Stimulated activated naive CD4-positive, alpha-beta T cell (primary cell): ENCODE data around the gene RFT1.
"Not testable (repeated sequence)": the region's sequence is repeated elsewhere in the genome, so short reads cannot be mapped to it uniquely, and the experiment has no call there.

Source experiments
- DNase-seq, 6 experiments: peaks; one replicate each; lab custom pipeline; 2025; lab: John Stamatoyannopoulos, UW

Gene RFT1

DNA sequence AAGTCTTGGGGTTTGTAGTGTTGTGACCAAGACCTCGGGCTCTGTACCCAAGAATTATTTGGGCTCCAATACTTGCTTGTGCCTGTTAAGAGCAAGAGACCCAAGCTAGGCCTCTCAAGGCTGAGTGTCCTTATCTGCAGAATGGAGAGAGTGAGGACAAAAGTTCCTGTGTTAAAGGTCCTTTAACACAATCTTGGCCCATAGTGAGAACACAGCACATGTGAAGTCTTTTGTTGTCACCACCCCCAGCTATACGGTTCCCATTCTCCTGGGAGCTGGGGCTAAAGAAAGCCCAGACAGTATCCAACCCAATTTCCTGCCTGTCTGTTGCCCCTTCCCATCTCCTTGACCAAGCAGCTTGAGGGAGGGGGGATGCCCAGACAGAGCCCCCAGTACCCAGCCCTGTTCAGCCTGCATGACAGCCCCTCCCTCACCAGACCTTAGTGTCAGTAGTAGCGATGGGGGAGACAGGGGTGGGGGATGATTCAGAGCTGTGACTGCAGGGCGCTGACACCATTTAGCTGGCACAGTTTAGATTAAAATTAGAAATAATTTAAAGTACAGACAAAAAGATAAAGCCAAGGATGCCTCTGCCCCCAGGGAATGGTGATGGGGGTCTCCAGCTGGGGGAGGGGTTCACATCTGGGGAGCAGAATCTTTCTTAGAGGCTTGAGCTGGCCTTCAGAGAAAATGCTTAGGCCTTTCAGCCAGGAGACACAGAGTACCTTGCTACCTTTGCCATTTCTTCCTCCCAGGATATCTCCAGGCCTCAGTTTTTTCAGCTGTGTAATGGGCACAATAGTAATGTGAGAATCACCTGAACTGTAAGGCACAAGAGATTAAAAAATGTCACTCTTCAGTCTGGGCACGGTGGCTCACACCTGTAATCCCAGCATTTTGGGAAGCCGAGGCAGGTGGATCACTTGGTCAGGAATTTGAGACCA is 33.5 kb upstream of the RFT1 start:
- DNase-seq = no peak

DNA sequence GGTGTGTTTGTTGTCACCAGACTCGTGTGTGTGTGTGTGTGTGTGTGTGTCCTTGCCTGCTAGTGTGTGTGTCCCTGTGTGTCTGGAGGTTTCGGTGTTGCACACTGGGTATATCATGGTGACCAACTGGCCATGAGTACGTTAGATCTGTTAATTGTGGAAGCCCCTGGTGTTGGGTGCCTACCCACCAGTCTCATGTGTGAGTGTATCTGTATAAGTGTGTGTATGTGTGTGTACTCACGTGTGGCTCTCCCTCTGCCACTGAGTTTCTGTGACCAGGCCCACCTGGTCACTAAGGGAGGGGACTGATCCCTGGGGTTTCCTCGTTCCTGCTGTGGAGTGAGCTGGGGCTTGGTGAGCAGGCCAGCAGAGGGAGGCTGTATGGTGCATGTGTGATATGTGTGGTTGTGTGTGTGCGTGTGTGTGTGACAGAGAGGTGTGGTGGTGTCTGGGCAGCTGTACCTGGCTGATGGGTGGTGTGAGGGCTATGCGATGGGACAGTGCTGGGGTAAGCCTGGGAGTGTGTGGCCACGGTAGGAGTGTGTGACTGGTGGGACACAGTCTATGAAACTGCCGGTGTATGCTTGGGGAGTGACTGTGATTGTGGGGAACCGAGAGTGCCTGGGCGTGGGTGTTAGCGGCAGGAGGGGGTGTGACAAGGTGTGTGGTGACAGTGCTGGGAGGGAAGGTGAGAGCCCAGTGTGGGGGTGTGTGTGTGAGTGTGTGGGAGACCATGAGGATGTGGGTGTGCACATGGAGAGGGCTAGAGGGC is 32.6 kb upstream of the RFT1 start:
- DNase-seq = peak in 4 of 6 experiments; percentile 10 to 32 (median 22)

DNA sequence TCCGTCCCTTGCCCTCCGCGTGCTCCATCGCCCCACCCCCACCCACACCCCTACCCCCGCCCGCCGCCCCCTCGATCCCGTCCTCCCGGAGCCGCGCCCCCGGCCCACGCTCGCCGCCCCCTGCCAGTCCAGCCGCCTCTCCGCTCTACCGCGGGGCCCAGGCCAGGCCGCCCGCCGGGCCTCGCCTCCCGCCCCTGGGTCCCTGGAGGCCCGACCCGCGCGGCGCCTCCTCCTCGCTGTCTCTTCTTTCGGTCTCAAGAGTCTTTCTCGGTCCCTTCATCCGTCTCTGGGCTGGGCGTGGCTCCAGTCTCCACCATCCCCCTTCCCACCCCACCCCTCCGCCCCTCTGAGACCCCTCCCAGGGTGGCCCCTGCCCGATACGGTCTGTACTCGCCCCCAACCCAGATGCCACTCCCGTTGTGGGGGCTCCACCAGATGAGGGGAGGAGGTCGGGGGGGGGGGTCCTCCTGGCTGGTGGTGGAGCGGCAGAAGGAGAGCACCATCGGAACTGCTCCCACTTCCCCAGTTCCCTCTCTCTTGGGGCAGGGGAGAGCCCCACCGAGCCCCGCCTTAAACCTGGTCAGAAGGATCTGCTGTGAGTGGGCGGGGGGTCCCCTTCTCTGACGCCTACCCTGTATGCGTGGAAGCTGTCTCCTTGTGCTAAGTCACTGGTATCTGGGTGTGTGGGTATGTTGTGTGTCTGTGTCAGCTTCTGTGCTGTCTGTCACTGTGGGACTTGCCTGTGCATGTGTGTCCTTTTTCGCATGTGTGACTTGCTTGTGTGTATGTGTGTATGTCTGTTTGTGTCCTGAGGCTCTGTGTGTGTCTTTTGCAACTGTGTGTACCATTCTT is 31.8 kb upstream of the RFT1 start:
- DNase-seq = peak; percentile 9 to 54 (median 26)

DNA sequence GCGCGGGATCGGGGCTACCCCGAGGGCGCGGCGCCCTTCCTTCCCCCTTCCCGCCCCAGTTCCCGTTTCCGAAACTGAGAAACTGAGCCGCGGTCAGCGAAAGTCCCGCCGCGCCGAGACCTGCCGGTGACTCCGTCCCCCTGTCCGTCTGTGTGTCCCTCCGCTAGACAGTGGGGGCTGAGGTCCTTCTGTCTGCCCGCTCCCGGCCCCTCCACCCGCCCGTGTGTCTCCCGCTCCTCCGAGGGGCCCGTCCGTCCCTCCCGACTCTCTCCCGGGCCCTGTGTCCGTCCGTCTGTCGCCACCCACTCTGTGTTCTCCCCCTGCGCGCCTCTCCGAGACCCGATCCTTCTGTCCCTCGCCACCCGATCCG is 31.2 kb upstream of the RFT1 start:
- no peak for DNase-seq

DNA sequence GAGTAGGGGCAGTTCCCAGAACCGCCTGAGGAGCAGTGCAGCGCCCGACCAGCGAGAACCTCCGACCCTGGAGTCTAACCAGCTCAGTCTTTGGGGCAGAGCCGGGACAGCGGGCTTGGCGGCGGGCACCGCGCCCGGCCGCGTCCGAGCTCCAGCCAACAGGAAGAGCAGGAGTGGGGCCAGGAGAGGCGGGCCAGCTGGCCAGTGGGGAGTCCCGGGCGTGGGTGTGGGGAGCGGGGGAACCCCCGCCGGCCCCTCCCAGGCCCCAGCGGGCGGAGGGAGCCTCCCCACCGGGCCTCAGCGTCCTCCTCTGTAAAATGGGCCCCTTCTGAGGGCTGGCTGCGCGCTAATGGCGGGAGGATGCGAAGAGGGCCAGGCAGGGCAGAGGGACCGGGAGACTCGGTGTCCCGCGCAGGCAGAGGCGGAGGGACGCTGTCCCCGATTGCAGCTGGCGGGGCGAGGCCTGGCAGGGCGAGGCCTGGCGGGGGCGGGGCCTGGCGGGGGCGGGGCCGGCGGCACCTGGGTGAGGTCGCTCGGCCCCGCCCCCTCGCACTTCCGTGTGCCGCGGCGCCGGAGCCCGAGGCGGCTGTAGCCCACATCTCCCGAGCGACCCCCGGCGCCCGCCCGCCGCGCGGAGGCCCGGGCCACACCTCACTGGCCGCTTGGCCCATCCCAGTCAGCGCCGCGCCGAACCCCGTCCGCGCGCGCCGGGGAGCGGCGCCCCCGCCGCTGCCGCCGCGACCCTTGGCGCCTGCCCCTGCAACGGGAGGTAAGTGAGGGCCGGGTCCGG is 30.6 kb upstream of the RFT1 start, which contains the start of gene PRKCD:
PRKCD (plus strand) TSS at position 550 of the 790 bp plus-strand sequence. CDS start 17,214 bp downstream, outside the sequence.
- peak; percentile 56 to 84 (median 80) for DNase-seq

DNA sequence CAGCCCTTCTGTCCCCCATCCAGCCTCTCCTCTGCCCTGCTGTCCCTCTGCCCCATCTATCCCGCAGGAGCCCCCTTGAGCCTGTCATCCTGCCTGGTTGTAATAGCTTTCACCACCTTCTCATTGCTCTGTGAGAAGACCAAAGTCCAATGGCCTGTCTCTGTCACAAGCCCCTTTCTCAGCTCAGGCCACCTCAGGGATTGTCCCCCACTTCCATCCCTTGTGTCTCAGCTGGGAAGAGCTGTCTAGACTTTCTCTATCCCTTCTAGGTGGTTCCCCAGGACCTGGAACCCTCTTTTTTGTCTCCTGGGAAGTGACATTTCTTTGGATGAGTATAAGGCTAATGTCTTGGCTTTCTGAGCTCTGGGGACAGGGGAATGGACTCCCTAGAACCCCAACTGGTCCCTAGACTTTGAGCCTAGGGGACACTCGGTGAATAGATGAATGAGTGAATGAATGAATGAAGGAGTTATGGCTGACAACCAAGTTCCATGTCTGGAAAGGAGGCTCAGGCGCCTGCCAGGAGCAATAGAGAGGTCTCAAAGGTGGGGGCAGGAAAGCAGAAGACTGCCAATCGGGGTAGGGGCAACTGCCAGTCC is 29.9 kb upstream of the RFT1 start:
- DNase-seq = no peak

DNA sequence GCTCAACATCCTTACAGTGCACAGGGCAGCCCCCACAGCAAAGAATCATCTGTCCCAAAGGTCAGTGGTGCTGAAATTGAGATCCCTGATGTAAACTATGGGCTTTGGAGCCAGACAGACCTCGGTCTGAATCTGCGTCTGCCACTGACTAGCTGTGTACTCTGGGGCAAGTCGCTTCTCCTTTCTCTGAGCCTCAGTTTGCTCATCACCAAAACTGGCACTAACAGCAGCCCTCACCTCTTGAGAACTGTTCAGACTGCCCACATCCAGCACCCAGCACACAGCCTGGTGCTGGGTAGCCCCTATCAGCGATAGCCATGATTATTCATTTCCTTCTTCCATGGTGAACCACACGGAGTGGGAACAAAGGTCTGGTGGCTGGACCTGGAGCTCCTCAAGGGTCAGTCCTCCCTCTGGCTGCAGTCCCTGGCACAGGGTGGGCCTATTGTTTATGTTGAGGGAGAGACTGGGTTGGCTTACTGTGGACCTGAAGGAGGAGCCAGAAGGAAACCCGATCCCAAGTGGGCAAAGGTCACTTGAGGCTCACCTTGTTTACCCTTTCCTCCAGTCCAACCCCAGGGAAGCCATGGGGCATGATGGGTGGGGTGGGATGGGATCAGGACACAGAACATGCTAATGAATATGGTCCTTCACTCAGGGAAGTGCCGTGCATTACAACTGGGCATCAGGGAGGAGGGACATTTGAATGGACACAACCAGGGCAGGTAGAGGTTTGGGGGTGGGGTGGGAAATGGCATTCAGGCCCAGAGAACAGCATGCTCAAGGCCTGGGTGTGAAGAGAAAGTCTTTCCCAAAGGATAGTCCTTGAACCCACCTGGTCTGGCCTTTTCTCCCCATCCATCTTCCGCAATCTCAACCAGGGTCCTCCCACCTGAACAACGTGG is 29.2 kb upstream of the RFT1 start:
- DNase-seq = no peak

DNA sequence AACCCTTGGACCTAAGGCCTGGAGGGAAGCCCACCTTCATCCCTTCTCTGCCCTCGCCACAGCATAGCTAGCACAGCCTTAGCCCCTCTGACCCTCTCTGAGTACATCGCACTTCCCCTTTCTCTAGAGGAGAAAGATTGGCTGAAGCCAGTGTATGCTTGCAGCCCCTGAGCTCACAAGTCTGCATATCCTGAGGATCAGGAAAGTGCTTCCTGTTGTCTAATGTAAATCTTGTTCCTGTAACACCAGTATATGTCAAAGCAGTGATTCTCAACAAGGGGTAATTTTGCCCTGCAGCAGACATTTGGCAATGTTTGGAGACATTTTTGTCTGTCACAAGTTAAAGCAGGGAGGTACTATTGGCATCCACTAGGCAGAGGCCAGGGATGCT is 28.5 kb upstream of the RFT1 start:
- DNase-seq = no peak

DNA sequence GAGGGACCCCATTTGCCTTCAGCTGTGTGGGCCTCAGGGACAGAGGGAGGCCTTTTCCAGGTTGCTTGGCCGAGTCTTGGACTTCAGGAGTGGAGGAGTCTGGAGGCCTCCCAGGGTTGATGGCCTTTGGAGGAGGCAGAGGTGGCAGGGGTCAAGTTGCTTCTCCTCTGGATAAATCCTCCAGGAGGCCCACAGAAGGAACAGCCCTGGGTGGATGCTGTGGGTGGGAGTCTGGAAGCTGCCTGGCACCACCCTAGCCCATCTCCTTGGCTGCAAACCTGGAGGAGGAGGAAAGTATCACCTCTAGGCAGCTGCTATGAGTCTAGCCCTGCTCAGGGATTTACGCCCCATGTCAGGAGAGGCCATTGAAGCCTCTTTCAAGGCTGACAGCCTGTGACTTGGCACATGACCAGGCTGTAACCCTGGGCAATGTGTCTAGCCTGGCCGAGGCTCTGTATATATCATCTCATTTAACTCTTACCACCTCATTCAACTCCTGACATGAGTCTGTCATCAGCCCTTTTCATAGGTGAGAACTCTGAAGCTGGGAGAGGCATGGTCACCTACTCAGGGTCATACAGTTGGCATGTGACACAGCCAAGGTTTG is 27.8 kb upstream of the RFT1 start:
- DNase-seq = no peak

DNA sequence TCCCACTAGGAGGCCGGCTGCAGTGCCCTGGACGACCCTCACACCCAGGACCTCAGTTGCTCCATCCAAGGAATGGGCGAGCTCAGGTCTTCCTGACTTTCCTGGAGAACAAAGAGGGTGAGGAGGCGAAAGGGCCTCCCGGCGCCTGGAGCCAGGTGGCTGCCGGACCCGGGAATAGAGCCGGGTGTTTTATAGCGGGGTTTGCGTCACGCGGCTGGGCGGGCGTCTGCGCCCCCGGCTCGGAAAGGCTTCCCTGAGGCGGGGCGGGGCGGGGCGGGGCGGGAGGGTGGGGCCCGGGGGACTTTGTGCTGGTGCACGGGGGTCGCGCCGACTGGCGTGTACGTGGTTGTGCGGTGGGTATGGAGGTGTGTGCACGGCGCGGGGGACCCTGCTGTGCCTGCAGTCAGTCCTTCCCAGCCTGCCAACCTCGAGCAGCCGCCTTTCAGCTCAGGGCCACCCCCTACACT is 26.2 kb upstream of the RFT1 start:
- no peak for DNase-seq

DNA sequence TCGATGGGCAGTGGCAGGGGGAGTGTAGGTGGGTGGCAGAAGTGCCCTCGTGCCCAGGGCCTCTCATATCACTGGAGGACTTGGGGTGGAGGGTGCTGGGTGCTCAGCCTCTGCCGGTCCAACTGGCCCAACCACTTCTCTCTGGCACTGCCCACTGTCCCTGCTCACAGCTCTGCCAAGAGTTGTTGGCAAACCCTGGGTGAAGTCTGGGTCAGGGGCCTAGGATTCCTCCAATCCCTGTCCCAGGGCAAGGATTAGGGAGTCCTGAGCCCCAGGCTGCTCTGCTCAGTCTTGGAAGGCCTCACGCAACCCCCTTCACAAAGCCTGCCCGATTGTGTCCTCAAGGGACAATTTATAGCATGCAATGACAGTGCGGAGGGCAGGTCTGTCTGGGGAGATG is 25.5 kb upstream of the RFT1 start:
- no peak for DNase-seq

DNA sequence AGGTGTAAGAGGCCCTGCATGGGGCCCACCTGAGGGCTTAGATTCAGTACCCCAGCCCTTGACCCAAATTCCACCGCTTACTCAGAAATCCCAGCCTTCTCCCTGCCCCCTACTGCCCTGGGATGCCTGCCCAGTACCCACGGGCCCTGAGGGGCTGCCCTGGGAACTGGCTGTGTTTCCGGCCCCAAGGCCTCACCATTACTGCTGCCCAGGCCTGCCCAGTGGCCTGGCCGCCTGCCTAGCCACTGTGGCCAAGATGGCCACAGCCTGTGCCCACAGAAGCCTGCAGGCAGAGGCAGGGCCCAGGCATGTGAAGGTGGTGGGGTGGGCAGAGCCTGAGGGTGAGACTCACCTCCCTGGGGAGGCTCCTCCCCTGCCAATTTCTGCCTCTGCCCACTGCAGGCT is 24.6 kb upstream of the RFT1 start:
- DNase-seq = no peak

DNA sequence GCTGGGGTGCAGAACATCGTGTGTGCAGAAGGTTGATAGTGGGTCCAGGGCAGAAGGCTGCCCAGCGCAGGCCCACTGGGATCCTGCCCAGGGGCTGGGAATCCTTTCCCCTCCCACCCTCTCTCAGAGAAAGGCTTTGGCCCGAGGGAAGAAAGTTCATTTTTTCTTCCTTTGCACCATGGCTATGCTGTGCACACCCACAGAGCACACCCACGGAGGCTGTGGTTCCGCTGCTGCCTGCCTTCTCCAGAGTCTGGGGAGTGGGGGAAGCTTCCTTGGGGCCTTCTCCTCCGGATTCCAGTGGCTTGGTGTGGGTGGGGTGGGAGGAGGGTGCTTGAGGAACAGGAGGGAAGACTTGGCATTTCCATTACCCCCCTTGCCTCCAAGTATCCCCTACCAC is 23.7 kb upstream of the RFT1 start:
- no peak for DNase-seq

DNA sequence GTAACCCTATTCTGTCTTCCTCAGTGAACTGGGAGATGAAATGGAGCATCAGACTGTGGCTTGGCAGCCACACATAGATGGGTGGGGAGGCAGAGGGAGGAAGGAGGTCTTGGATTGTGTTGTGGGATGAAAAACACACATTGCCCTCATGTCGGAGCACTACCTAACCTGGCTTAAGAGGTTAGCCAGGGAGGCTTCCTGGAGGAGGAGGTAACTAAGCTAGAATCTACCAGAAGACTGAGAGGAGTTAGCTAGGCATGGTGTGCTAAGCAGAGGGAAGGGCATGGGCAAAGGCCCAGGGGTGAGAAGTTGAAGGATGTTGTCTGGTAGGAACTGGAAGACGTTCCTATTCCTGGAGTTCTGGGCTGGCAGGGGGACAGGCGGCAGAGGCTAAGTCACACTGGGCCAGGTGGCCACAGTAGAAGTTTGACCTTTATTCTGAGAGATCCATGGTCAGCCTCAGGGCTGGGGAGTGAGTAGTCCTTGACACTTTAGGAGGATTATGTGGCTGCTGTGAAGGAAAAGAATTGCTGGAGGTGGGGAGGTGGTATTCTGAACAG is 23.1 kb upstream of the RFT1 start:
- DNase-seq = no peak

DNA sequence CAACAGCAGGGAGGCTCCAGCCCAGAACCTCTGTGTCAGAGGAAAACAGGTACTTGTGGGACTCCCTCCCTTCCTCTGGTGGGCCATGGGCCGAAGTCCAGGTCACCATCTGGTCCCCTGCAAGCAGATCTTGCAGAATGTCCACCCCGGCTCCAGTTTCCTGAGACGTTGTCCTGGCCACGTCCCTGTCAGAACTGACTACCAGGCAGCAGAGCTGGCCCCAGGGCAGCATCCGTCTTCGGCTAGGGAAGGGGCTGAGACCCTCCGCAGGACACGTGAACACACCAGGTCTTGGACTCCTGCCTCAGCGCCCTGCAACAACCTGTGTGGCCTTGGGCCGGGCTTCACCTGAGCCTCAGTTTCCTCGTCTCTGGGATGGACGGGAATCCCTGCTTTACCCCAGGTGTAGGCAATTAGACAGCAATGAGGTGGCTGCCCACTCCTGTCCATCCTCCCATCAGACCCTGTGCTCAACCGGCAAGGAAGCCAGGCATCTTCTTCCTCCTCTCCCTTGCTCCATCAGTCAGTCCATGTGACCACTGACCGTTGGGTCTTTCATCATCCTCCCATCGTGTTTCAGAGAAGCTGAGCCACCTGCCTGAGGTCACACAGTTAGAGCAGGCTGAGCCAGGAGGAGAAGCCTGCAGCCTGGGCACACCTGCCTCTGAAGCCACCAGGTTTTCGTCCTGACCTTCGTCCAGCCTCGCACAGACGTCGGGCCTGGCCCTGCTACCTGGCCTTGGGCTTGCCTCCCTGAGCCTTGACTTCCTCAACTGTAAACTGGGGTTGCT is 21.8 kb upstream of the RFT1 start:
- no peak for DNase-seq

DNA sequence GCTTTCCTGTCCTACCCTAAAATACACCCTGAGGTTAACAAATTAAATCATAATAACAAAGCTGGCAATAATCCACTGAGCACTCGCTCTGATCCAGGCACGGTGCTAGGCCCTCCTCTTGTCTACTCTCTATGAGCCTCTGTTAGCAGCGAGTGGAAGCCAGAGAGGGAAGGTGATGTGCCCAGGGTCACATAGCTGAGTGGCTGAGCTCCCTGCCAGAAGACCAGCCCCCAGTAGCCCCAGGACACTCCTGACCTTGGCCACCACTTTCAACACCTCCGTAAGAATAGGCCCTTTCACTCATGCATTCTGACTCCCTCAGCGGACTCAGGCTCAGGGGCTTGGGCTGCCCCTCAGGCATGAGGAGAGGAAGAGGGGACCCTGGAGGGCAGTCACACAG is 21.2 kb upstream of the RFT1 start:
- DNase-seq = no peak

DNA sequence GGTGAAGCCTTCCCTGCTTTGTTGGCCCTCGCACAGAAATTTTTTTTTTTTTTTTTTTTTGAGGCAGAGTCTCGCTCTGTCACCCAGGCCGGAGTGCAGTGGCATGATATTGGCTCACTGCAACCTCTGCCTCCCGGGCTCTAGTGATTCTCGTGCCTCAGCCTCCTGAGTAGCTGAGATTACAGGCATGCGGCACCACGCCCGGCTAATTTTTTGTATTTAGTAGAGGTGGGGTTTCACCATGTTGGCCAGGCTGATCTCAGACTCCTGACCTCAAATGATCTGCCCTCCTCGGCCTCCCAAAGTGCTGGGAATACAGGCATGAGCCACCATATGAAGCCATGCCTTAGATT is 20.8 kb upstream of the RFT1 start:
- DNase-seq = not testable (repeated sequence)
